ENCODE data around the gene HOXC6. TPM values are rescaled to one million over a fixed set of nuclear protein-coding genes. Genes with fewer than 3 reads are reported as not detected.

The HOXC6 gene
- polyA plus RNA-seq, 3 donors: not detected

DNA sequence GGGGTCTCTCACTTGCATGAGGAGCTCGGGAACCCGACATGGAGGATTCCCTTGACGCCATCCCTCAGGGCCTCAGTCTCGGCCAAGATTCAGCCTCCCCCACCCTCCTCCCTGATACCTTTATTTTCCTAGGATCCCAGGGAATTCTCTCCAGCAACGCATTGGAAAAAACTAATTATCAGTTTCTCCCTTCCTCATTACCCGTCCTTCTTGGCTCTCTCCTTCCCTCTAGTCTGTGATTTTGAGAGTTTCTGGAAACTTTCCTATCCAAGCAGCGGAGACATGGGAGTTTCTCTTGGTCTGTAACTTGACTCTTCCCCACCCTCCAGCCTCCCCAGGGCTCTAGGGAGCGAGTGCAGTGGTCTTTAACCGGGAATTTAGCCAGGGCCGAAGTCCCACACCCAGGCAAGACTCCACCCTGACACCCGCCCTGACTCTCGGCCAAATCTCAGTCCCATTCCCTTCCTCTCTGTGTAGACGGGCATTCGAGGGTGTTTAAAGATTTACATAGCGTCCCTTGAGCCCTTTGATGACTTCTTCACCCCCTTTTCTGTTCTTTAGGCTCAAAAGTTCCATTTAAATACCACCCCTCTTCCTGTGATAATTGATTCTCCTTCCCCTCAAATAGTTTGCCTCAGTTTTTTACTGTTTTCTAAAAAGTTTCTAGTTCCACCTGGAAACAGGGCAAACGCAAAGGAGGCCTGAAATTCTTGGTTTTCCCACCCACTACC, 11.3 kb downstream of the HOXC6 start:
- H3K4me1 ChIP-seq (ENCODE audit: control insufficient read depth in 1 of 2, insufficient read depth in 2 of 2, low read length in 2 of 2): no peaks in the 10 kb centered on the region
- no peak overlapping the region for H3K27ac ChIP-seq (ENCODE audit: low read depth in 1 of 2, low read length in 2 of 2)
- no peak overlapping the region for H3K4me3 ChIP-seq (replicated peaks in 1 of 3; ENCODE audit: low read depth in 2 of 3, low read length in 3 of 3)
- no peak overlapping the region for H3K27ac Mint-ChIP-seq
- peaks cover 95 to 98% (median 96%) of the 10 kb centered on the region in 3 donors for H3K27me3 Mint-ChIP-seq (ENCODE audit: low read depth in 3 of 3)
- no peaks in the 10 kb centered on the region for H3K36me3 ChIP-seq (replicated peaks in 1 of 2; ENCODE audit: control insufficient read depth in 1 of 2, insufficient read depth in 2 of 2, low read length in 2 of 2)
- no peaks in the 10 kb centered on the region for H3K4me1 Mint-ChIP-seq
- H3K79me2 ChIP-seq (ENCODE audit: insufficient read depth, low read length): no peaks in the 10 kb centered on the region
- H3K4me2 ChIP-seq (replicated peaks; ENCODE audit: extremely low read depth, low read length, poor library complexity, severe bottlenecking): no peak overlapping the region
- TF ChIP-seq CTCF (IDR thresholded peaks at IDR 0.05): no peak
- no peak overlapping the region for H3K9ac ChIP-seq (ENCODE audit: insufficient read depth, low read length, poor library complexity, severe bottlenecking)
- no peaks in the 10 kb centered on the region for H4K20me1 ChIP-seq (ENCODE audit: insufficient read depth, low read length)
- DNase-seq: no peak
- H3K36me3 Mint-ChIP-seq: peaks cover 0 to 3% of the 10 kb centered on the region in 2 donors
- H3K9me3 Mint-ChIP-seq: peaks cover 0 to 26% (median 7%) of the 10 kb centered on the region in 7 donors
- H3K27me3 ChIP-seq (ENCODE audit: control insufficient read depth in 2 of 2, insufficient read depth in 2 of 2, low read length in 2 of 2): peaks cover 84 to 98% of the 10 kb centered on the region in 2 donors
- H3K9me3 ChIP-seq (replicated peaks in 1 of 2; ENCODE audit: control insufficient read depth in 1 of 2, insufficient read depth in 1 of 2, low read length in 2 of 2): peaks cover 0 to 42% of the 10 kb centered on the region in 2 donors
- peak overlapping the region in 1 of 2 donors; percentile 71 for H3K4me3 Mint-ChIP-seq
- intact Hi-C loops (cut with micrococcal nuclease): loop anchor here in 1 of 2 donors (10.0 kb wide), 1 partner anchor 65 kb away; the partner anchor contains the start of genes HOTAIR and HOXC11
- no peak overlapping the region for H2AFZ ChIP-seq (ENCODE audit: insufficient read depth, low read depth, low read length, poor library complexity, severe bottlenecking)
- WGBS (ENCODE audit: insufficient coverage): 58% methylated on average over 8 of the region's 16 CpGs

- H4K20me1 ChIP-seq (ENCODE audit: insufficient read depth, low read length): no peaks in the 10 kb centered on the region
- Mint-ChIP-seq H3K9me3 (peaks cover 0 to 24% (median 5%) of the 10 kb centered on the region in 7 donors), H3K27me3 (ENCODE audit: low read depth in 3 of 3) (peaks cover 95 to 98% (median 96%) of the 10 kb centered on the region in 3 donors), H3K4me3 (peak overlapping the region in 1 of 2 donors; percentile 71), H3K36me3 (peaks cover 0 to under 1% of the 10 kb centered on the region in 2 donors), H3K27ac (no peak overlapping the region), H3K4me1 (no peaks in the 10 kb centered on the region)
- intact Hi-C loops (cut with micrococcal nuclease): no loop called here
- H3K79me2 ChIP-seq (ENCODE audit: insufficient read depth, low read length): no peaks in the 10 kb centered on the region
- H3K4me1 ChIP-seq (ENCODE audit: control insufficient read depth in 1 of 2, insufficient read depth in 2 of 2, low read length in 2 of 2): no peaks in the 10 kb centered on the region
- H3K9ac ChIP-seq (ENCODE audit: insufficient read depth, low read length, poor library complexity, severe bottlenecking): no peak overlapping the region
- H2AFZ ChIP-seq (ENCODE audit: insufficient read depth, low read depth, low read length, poor library complexity, severe bottlenecking): no peak overlapping the region
- H3K4me3 ChIP-seq (replicated peaks in 1 of 3; ENCODE audit: low read depth in 2 of 3, low read length in 3 of 3): no peak overlapping the region
- H3K9me3 ChIP-seq (replicated peaks in 1 of 2; ENCODE audit: control insufficient read depth in 1 of 2, insufficient read depth in 1 of 2, low read length in 2 of 2): peaks cover 0 to 41% of the 10 kb centered on the region in 2 donors
- H3K36me3 ChIP-seq (replicated peaks in 1 of 2; ENCODE audit: control insufficient read depth in 1 of 2, insufficient read depth in 2 of 2, low read length in 2 of 2): no peaks in the 10 kb centered on the region
- H3K4me2 ChIP-seq (replicated peaks; ENCODE audit: extremely low read depth, low read length, poor library complexity, severe bottlenecking): no peak overlapping the region
- no peak for TF ChIP-seq CTCF (IDR thresholded peaks at IDR 0.05)
- H3K27ac ChIP-seq (ENCODE audit: low read depth in 1 of 2, low read length in 2 of 2): no peak overlapping the region
- DNase-seq: no peak
- WGBS (ENCODE audit: insufficient coverage): 62% methylated on average over 2 of the region's 4 CpGs
- H3K27me3 ChIP-seq (ENCODE audit: control insufficient read depth in 2 of 2, insufficient read depth in 2 of 2, low read length in 2 of 2): peaks cover 84 to 98% of the 10 kb centered on the region in 2 donors
Measured at GRCh38 chr12:54040148-54040494, 11.9 kb downstream of the HOXC6 start.

All from CD14-positive monocyte (primary cell).